NB4 (cell line): ENCODE results near the gene RBFOX1.

ENCODE experiments used
- CTCF ChIP-seq: IDR thresholded peaks from one replicate; pipeline ENCODE4 v1.5.1; 2012; ENCODE audit warnings: low read depth, low read length
- MAX ChIP-seq: IDR thresholded peaks from 2 replicates; pipeline ENCODE4 v1.6.1; 2011; ENCODE audit warnings: low read depth, low read length
- MYC ChIP-seq: IDR thresholded peaks from 2 replicates; pipeline ENCODE4 v1.6.1; 2011; ENCODE audit warnings: low read depth, low read length
- POLR2A ChIP-seq: IDR thresholded peaks from 2 replicates; pipeline ENCODE4 v1.6.1; 2011; ENCODE audit warnings: mild to moderate bottlenecking; ENCODE audit not compliant: insufficient read length; ENCODE audit errors: extremely low read depth

- TF ChIP-seq CTCF: no peak
- TF ChIP-seq POLR2A: no peak
- no peak for TF ChIP-seq MAX
- no peak for TF ChIP-seq MYC
These were observed 93.5 kb downstream of the RBFOX1 start for GRCh38 chr16:7426161-7426560.
